Lung (tissue), 12 donors: ENCODE data around the gene ZNF211. TPM values are rescaled to one million over a fixed set of nuclear protein-coding genes. Genes with fewer than 3 reads are reported as not detected.

ENCODE experiments used
- ATAC-seq: fragments of 200-7000 bp; cut with Tn5 transposase; one replicate; pipeline ENCODE4 v1.9.1; 2020; ENCODE audit warnings: moderate number of reproducible peaks; ENCODE audit not compliant: insufficient read depth, low FRiP score
- DNase-seq, 3 donors: peaks; one replicate each; pipeline ENCODE4 v3.0.0-alpha.2; 2013 to 2017
- H3K27ac ChIP-seq, 2 donors: one replicate each; pipeline ENCODE4 v1.5.1; 2013; ENCODE audit warnings: mild to moderate bottlenecking in 2 of 2, moderate library complexity in 2 of 2, control low read depth in 1 of 2, inconsistent platforms in 1 of 2, low read depth in 1 of 2, low read length in 1 of 2
- H3K27me3 ChIP-seq, 3 donors: one replicate each; pipeline ENCODE4 v1.5.1; 2013; ENCODE audit warnings: low read length in 2 of 3; ENCODE audit not compliant: control insufficient read depth in 3 of 3, insufficient read depth in 3 of 3
- H3K36me3 ChIP-seq, 4 donors: one replicate each; pipeline ENCODE4 v1.5.1; 2013; ENCODE audit warnings: low read length in 4 of 4, mild to moderate bottlenecking in 1 of 4, moderate library complexity in 1 of 4; ENCODE audit not compliant: control insufficient read depth in 4 of 4, insufficient read depth in 4 of 4
- H3K4me1 ChIP-seq, 5 donors: one replicate each; pipeline ENCODE4 v1.5.1; 2013; ENCODE audit warnings: low read length in 5 of 5, mild to moderate bottlenecking in 2 of 5, moderate library complexity in 1 of 5; ENCODE audit not compliant: control insufficient read depth in 5 of 5, insufficient read depth in 5 of 5
- H3K4me3 ChIP-seq: one replicate; pipeline ENCODE4 v1.5.1; 2013; ENCODE audit warnings: mild to moderate bottlenecking, control low read depth, moderate library complexity
- H3K9ac ChIP-seq, 2 donors: one replicate each; pipeline ENCODE4 v1.5.1; 2013; ENCODE audit warnings: low read length in 2 of 2, control low read depth in 1 of 2; ENCODE audit not compliant: insufficient read depth in 1 of 2
- H3K9me3 ChIP-seq, 4 donors: one replicate each; pipeline ENCODE4 v1.5.1; 2013; ENCODE audit warnings: low read length in 3 of 4, mild to moderate bottlenecking in 1 of 4, moderate library complexity in 1 of 4; ENCODE audit not compliant: control insufficient read depth in 4 of 4, insufficient read depth in 3 of 4
- CTCF ChIP-seq: IDR thresholded peaks from 2 replicates; pipeline ENCODE4 v1.5.1; 2012; ENCODE audit warnings: mild to moderate bottlenecking; ENCODE audit errors: control extremely low read depth, extremely low read depth
- WGBS, 2 donors: extraction: QIAGEN DNeasy Blood & Tissue Kit; methylation state at CpG; one replicate each; pipeline ENCODE4 v1.1.7; 2013; 5-methylcytosine and 5-hydroxymethylcytosine counted together
- polyA plus RNA-seq, 2 donors: library from polyadenylated mRNA; stranded (reverse); fragments of 200-250 nt; gene quantifications; one replicate each; pipeline ENCODE4 v1.2.1, GENCODE V29; 2013
- total RNA-seq, 2 donors: library from RNA; depleted of rRNA in 1 of 2; stranded (reverse); fragments of >200 nt in 1 of 2; gene quantifications; one replicate each; pipeline ENCODE4 v1.2.1, GENCODE V29; 2014 to 2021
- donor health status: control.
- donor health status: control.
- donor health status: Bipolar disorder and iron deficiency.
- donor health status: healthy.
- donor health status: DM: yes; HTN: yes; CAD: no.

The ZNF211 gene
- total and polyA plus RNA-seq, 4 donors: 6.5 to 36.9 (median 8.9) TPM

GRCh38 chr19:57672466-57672865 is 39.5 kb downstream of the ZNF211 start:
- Histone ChIP-seq H3K9me3 (peaks cover 0 to 20% (median 0%) of the 10 kb centered on the region in 4 donors), H3K4me1 (no peaks in the 10 kb centered on the region), H3K9ac (no peak overlapping the region), H3K36me3 (no peaks in the 10 kb centered on the region), H3K4me3 (no peak overlapping the region), H3K27me3 (peaks cover 0 to 15% (median 0%) of the 10 kb centered on the region in 3 donors), H3K27ac (no peak overlapping the region)
- DNase-seq (no peak), ATAC-seq (no peak)
- 69 to 78% methylated on average over 4 of the region's 4 CpGs for WGBS, 2 donors
- TF ChIP-seq CTCF: no peak

- Histone ChIP-seq H3K9ac (no peak overlapping the region), H3K27me3 (peaks cover 0 to 14% (median 0%) of the 10 kb centered on the region in 3 donors), H3K27ac (no peak overlapping the region), H3K4me3 (no peak overlapping the region), H3K36me3 (no peaks in the 10 kb centered on the region), H3K9me3 (peaks cover 0 to 11% (median 0%) of the 10 kb centered on the region in 4 donors), H3K4me1 (no peaks in the 10 kb centered on the region)
- ATAC-seq: no peak
- WGBS, 2 donors: 73 to 82% methylated on average over 2 of the region's 2 CpGs
- no peak for DNase-seq
- no peak for TF ChIP-seq CTCF
Measured at GRCh38 chr19:57675881-57676280, 42.9 kb downstream of the ZNF211 start.

- 4% methylated on average over 19 of the region's 19 CpGs for WGBS, 2 donors
- Histone ChIP-seq H3K9ac (peak overlapping the region; percentile 26 to 74), H3K4me3 (peak overlapping the region; percentile 95), H3K36me3 (peaks cover 22 to 47% (median 32%) of the 10 kb centered on the region in 4 donors), H3K4me1 (peaks cover 5 to 15% (median 10%) of the 10 kb centered on the region in 5 donors), H3K27ac (peak overlapping the region; percentile 72 to 73), H3K9me3 (peaks cover 0 to 48% (median 41%) of the 10 kb centered on the region in 4 donors), H3K27me3 (peaks cover 0 to 5% (median 0%) of the 10 kb centered on the region in 3 donors)
- TF ChIP-seq CTCF: no peak
- no peak for ATAC-seq
- no peak for DNase-seq
Measured at GRCh38 chr19:57682226-57682766, 49.3 kb downstream of the ZNF211 start.

GRCh38 chr19:57686727-57687126 is 53.8 kb downstream of the ZNF211 start:
- H3K27ac ChIP-seq: no peak overlapping the region
- no peak for DNase-seq
- H3K9me3 ChIP-seq: peaks cover 0 to 70% (median 60%) of the 10 kb centered on the region in 4 donors
- no peak for TF ChIP-seq CTCF
- no peaks in the 10 kb centered on the region for H3K27me3 ChIP-seq
- ATAC-seq: no peak
- H3K9ac ChIP-seq: no peak overlapping the region
- peaks cover 22 to 69% (median 49%) of the 10 kb centered on the region in 4 donors for H3K36me3 ChIP-seq
- peaks cover 5 to 15% (median 10%) of the 10 kb centered on the region in 5 donors for H3K4me1 ChIP-seq
- no peak overlapping the region for H3K4me3 ChIP-seq
- 99 to 100% methylated on average over 3 of the region's 3 CpGs for WGBS, 2 donors
